ENCODE measurements around the gene TMEM213.

GRCh38 chr7:138755331-138755747 lies 42.5 kb upstream of the TMEM213 start:
- no peak for TF ChIP-seq CTCF (IDR thresholded peaks at IDR 0.05)
- no peak for TF ChIP-seq POLR2A (IDR thresholded peaks at IDR 0.05)
- TF ChIP-seq POLR2AphosphoS5 (IDR thresholded peaks at IDR 0.05), result no peak

Measured in transverse colon (tissue), 4 donors.